ENCODE data around the gene METTL23. TPM values are rescaled to one million over a fixed set of nuclear protein-coding genes. Genes with fewer than 3 reads are reported as not detected.
"Not testable (repeated sequence)": the region's sequence is repeated elsewhere in the genome, so short reads cannot be mapped to it uniquely, and the experiment has no call there.

Gene METTL23
- total RNA-seq, 1 experiment from 2014 or later: 40.5 TPM

GRCh38 chr17:76709077-76709950 is 17.3 kb upstream of the METTL23 start:
- in situ Hi-C loops (cut with HindIII; ENCODE audit: low pct_unique_long_range_greater_than_20kb, low sequenced_read_pairs): no loop called here
- peak; percentile 96 for DNase-seq (ENCODE audit: low read depth)

- DNase-seq (ENCODE audit: low read depth); in situ Hi-C loops (cut with HindIII; ENCODE audit: low pct_unique_long_range_greater_than_20kb, low sequenced_read_pairs): not testable (repeated sequence)
These were observed 16.4 kb upstream of the METTL23 start for GRCh38 chr17:76709951-76710862.

GRCh38 chr17:76710863-76711611 is 15.6 kb upstream of the METTL23 start, which contains the start of gene MXRA7:
MXRA7 (minus strand) TSS chr17:76710965; CDS start chr17:76710946, 19 bp downstream.
- in situ Hi-C loops (cut with HindIII; ENCODE audit: low pct_unique_long_range_greater_than_20kb, low sequenced_read_pairs): no loop called here
- peak; percentile 47 for DNase-seq (ENCODE audit: low read depth)

- in situ Hi-C loops (cut with HindIII; ENCODE audit: low pct_unique_long_range_greater_than_20kb, low sequenced_read_pairs); DNase-seq (ENCODE audit: low read depth): not testable (repeated sequence)
These were observed 14.3 kb upstream of the METTL23 start for GRCh38 chr17:76712321-76712720.

GRCh38 chr17:76713765-76714164 is 12.9 kb upstream of the METTL23 start:
- DNase-seq (ENCODE audit: low read depth): no peak
- in situ Hi-C loops (cut with HindIII; ENCODE audit: low pct_unique_long_range_greater_than_20kb, low sequenced_read_pairs): no loop called here

- in situ Hi-C loops (cut with HindIII; ENCODE audit: low pct_unique_long_range_greater_than_20kb, low sequenced_read_pairs): no loop called here
- no peak for DNase-seq (ENCODE audit: low read depth)
These were observed 12.3 kb upstream of the METTL23 start for GRCh38 chr17:76714336-76714735.

GRCh38 chr17:76714822-76715495 is 11.7 kb upstream of the METTL23 start:
- in situ Hi-C loops (cut with HindIII; ENCODE audit: low pct_unique_long_range_greater_than_20kb, low sequenced_read_pairs): no loop called here

GRCh38 chr17:76715496-76715830 is 11.2 kb upstream of the METTL23 start:
- no peak for DNase-seq (ENCODE audit: low read depth)
- in situ Hi-C loops (cut with HindIII; ENCODE audit: low pct_unique_long_range_greater_than_20kb, low sequenced_read_pairs): no loop called here

More at GRCh38 chr17:76714822-76715495, 11.7 kb upstream of the METTL23 start:
- peak; percentile 40 for DNase-seq (ENCODE audit: low read depth)

- in situ Hi-C loops (cut with HindIII; ENCODE audit: low pct_unique_long_range_greater_than_20kb, low sequenced_read_pairs): no loop called here
- peak; percentile 22 for DNase-seq (ENCODE audit: low read depth)
These were observed 10.3 kb upstream of the METTL23 start for GRCh38 chr17:76716146-76716838.

GRCh38 chr17:76716839-76717215 is 9.8 kb upstream of the METTL23 start:
- no peak for DNase-seq (ENCODE audit: low read depth)
- in situ Hi-C loops (cut with HindIII; ENCODE audit: low pct_unique_long_range_greater_than_20kb, low sequenced_read_pairs): no loop called here

GRCh38 chr17:76718516-76718915 is 8.1 kb upstream of the METTL23 start:
- in situ Hi-C loops (cut with HindIII; ENCODE audit: low pct_unique_long_range_greater_than_20kb, low sequenced_read_pairs): no loop called here

GRCh38 chr17:76720211-76720610 is 6.4 kb upstream of the METTL23 start:
- in situ Hi-C loops (cut with HindIII; ENCODE audit: low pct_unique_long_range_greater_than_20kb, low sequenced_read_pairs): no loop called here
- DNase-seq (ENCODE audit: low read depth): no peak

More at GRCh38 chr17:76718516-76718915, 8.1 kb upstream of the METTL23 start:
- DNase-seq (ENCODE audit: low read depth): no peak

- in situ Hi-C loops (cut with HindIII; ENCODE audit: low pct_unique_long_range_greater_than_20kb, low sequenced_read_pairs): no loop called here
- DNase-seq (ENCODE audit: low read depth): no peak
These were observed 5.7 kb upstream of the METTL23 start for GRCh38 chr17:76720941-76721340.

- no peak for DNase-seq (ENCODE audit: low read depth)
- in situ Hi-C loops (cut with HindIII; ENCODE audit: low pct_unique_long_range_greater_than_20kb, low sequenced_read_pairs): no loop called here
These were observed 5.2 kb upstream of the METTL23 start for GRCh38 chr17:76721463-76721862.

GRCh38 chr17:76722279-76722678 is 4.4 kb upstream of the METTL23 start:
- in situ Hi-C loops (cut with HindIII; ENCODE audit: low pct_unique_long_range_greater_than_20kb, low sequenced_read_pairs): no loop called here
- no peak for DNase-seq (ENCODE audit: low read depth)

GRCh38 chr17:76722977-76723376 is 3.7 kb upstream of the METTL23 start:
- in situ Hi-C loops (cut with HindIII; ENCODE audit: low pct_unique_long_range_greater_than_20kb, low sequenced_read_pairs): not testable (repeated sequence)

GRCh38 chr17:76723812-76724211 is 2.8 kb upstream of the METTL23 start:
- in situ Hi-C loops (cut with HindIII; ENCODE audit: low pct_unique_long_range_greater_than_20kb, low sequenced_read_pairs): no loop called here
- DNase-seq (ENCODE audit: low read depth): no peak

More at GRCh38 chr17:76722977-76723376, 3.7 kb upstream of the METTL23 start:
- DNase-seq (ENCODE audit: low read depth): not testable (repeated sequence)

Measured in Caki2 (cell line).